Central memory CD8-positive, alpha-beta T cell (primary cell): ENCODE measurements around the gene MANSC1.

Experiments used
- ATAC-seq: fragments of 150-1000 bp; cut with Tn5 transposase; replicated peaks from 2 replicates; pipeline ENCODE4 v1.10.0; 2022; ENCODE audit warnings: mild to moderate bottlenecking, moderate FRiP score, moderate number of reproducible peaks; ENCODE audit not compliant: poor library complexity, severe bottlenecking; ENCODE audit errors: extremely low read depth
- DNase-seq, 2 donors: peaks; one replicate each; pipeline ENCODE4 v3.0.0; 2021; ENCODE audit warnings: low spot score in 2 of 2
- H3K27ac Mint-ChIP-seq: one replicate; pipeline ENCODE4 v1.8.0; 2022; ENCODE audit warnings: low read depth, mild to moderate bottlenecking, moderate library complexity, mixed read lengths
- H3K27me3 Mint-ChIP-seq: one replicate; pipeline ENCODE4 v1.8.0; 2022; ENCODE audit warnings: mixed read lengths
- H3K36me3 Mint-ChIP-seq: one replicate; pipeline ENCODE4 v1.8.0; 2022; ENCODE audit warnings: mild to moderate bottlenecking, moderate library complexity, mixed read lengths; ENCODE audit not compliant: insufficient read depth
- H3K4me1 Mint-ChIP-seq: one replicate; pipeline ENCODE4 v1.8.0; 2022; ENCODE audit warnings: mixed read lengths
- H3K4me3 Mint-ChIP-seq: one replicate; pipeline ENCODE4 v1.8.0; 2022; ENCODE audit warnings: mild to moderate bottlenecking, moderate library complexity, mixed read lengths
- H3K9me3 Mint-ChIP-seq: one replicate; pipeline ENCODE4 v1.8.0; 2022; ENCODE audit warnings: mixed read lengths

The MANSC1 gene

DNA sequence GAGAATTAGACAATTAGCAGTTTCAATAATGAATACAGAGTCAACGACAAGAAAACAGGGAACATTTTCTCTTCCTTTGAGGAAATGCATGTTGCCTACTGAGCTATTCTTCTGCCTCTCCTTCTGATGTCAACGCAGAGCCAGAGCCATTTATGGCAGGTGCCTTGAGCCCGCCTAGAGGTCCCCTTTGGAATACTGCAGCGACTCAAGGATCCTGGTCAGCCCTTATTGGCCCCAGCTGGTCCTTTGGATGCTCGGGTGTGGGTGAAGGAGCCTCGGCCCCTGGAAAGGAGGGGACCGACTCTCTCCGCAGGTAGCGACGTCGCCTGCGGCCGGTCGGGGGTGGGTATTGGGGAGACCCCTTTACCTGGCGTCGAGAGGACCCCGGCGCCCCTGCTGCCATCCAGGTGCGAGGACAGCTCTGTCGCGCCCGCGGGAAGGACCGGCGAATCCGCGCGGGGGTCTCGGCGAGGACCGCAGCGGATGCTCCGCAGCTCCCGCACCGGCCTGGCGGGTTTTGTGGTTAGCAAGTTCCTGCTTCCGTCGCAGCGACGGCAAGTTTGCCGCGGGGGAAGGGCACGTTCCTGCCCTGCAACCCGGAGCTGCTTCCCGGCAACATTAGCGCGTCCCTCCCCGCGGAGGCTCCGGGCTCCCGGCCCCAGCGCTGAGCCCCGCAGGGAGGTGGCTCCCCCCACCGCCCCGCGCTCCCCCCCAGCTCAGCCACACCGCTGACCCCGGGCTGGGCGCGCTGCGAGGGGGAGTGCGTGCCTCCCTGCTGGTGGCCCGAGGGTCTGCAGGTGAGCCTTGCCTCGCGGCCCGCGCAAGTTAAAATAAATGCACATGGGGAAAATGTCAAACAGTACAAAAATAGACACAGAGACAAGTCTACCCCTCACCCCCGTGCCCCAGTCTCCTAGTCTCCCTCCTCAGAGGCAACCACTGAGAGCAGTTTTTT lies at the start of gene MANSC1:
Gene MANSC1 (minus strand): TSS at position 532 of the 955 bp plus-strand sequence. CDS start 6,928 bp downstream, outside the sequence.
- Mint-ChIP-seq H3K27ac (no peak within 1 kb of the TSS), H3K4me1 (peaks cover 13% of the 10 kb centered on the region), H3K4me3 (peak within 1 kb of the TSS; percentile 60), H3K36me3 (no peaks in the 10 kb centered on the region), H3K27me3 (no peaks in the 10 kb centered on the region), H3K9me3 (no peaks in the 10 kb centered on the region)
- DNase-seq (no peak), ATAC-seq (peak; percentile 46)

DNA sequence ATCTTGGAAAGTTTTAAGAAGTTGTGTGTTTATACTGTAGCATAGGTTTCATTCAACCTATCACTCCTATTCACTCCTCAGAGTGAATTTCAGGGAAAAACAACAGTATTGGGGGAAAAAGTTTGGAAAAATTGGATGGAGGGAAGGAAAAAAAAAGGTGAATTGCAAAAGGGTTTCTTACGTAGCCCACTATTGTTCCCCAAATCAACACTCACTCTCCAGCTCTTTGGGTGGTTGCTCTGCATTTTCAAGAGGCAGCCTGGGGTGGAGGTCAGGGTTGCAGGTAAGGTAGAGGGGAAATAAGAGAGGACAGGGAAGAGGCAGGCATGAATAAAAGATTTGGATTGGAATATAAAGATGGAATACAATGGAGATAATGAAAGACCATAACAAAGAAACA lies 49.1 kb upstream of the MANSC1 start:
- Mint-ChIP-seq H3K27me3 (no peaks in the 10 kb centered on the region), H3K4me1 (peaks cover 39% of the 10 kb centered on the region), H3K36me3 (peaks cover 8% of the 10 kb centered on the region), H3K27ac (no peak overlapping the region), H3K4me3 (no peak overlapping the region), H3K9me3 (no peaks in the 10 kb centered on the region)
- ATAC-seq (no peak), DNase-seq (no peak)

DNA sequence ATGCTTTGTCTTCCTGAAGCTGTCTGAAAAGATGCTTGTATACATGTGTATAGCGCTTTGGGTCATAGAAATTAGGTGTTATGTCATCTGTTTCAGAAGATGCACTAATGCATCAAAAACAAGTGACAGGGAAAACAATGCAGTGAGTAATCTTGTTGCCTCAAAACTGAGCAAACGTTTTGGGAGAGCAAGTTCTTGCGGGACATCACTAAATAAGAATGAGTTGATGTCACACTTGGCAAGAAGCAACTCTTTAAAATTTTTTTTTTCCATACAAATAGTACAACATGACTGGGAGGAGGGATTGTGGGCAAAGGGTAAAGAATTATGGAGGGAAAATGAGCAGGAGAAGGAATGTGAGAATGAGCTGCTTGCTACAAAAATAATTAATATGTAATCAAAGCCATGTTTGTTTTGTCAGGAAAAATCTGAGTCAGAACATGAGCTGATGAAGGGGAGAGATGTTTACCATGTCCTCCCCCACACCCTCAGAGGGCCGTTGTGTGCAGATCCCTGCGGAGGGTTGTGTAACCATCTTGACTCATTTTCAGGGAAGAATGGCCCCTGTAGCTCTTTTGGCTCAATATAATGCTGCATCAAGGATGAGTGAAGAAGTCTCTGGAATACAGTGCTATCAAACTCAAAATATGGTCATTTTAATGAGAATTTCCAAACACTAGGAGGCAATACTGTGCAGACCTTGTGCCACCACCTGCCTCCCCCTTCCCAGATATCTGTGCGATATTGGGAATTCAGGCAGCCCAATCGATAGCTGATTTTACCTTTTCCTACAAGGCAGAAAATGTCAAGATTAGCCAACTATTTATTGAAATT lies 48.2 kb upstream of the MANSC1 start:
- DNase-seq, result no peak
- Mint-ChIP-seq H3K27me3 (no peaks in the 10 kb centered on the region), H3K36me3 (peaks cover 6% of the 10 kb centered on the region), H3K27ac (no peak overlapping the region), H3K4me1 (peaks cover 33% of the 10 kb centered on the region), H3K4me3 (no peak overlapping the region), H3K9me3 (no peaks in the 10 kb centered on the region)
- no peak for ATAC-seq

DNA sequence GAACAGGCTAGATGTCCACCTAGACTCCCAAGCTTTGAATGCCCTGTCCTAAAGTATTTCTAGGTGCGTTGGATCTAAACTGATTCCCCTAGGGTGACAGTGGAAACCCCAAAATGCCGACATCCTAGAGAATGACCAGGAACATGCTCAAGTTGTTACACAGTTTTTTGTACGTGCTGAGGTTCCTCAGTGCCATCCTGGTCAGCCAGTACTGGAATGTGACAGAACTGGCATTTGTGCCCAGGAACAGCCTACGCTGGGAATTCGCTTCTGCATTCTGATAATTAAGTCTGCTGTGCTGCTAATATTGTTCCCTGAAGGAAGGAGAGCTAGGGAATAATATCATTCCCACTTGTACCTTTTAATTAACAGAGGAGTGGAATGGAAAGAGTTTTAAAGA lies 47.1 kb upstream of the MANSC1 start:
- Mint-ChIP-seq H3K9me3 (no peaks in the 10 kb centered on the region), H3K4me1 (peaks cover 33% of the 10 kb centered on the region), H3K4me3 (no peak overlapping the region), H3K27me3 (no peaks in the 10 kb centered on the region), H3K27ac (no peak overlapping the region), H3K36me3 (peaks cover 6% of the 10 kb centered on the region)
- DNase-seq, result no peak
- ATAC-seq, result no peak

DNA sequence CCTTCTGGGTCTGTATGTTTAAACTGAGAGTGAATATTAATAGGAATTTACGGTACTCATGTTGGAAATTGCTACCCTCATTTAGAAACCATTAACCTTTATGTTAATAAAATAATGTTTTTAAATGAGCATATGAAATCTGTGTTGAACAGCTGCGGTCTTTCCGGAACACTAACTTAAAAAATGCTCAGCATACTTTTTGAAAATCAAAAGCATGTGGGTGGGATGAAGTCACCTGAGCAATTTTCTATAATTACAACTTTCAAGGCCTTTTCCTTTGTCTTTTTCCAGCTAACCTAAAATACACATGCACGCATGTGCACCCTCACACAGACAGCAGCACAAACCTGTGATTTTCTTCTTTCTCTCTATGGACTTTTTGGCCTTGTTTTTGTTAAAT lies 46.7 kb upstream of the MANSC1 start:
- DNase-seq, result no peak
- Mint-ChIP-seq H3K9me3 (no peaks in the 10 kb centered on the region), H3K36me3 (peaks cover 4% of the 10 kb centered on the region), H3K4me1 (peaks cover 33% of the 10 kb centered on the region), H3K4me3 (no peak overlapping the region), H3K27me3 (no peaks in the 10 kb centered on the region), H3K27ac (no peak overlapping the region)
- ATAC-seq, result no peak

DNA sequence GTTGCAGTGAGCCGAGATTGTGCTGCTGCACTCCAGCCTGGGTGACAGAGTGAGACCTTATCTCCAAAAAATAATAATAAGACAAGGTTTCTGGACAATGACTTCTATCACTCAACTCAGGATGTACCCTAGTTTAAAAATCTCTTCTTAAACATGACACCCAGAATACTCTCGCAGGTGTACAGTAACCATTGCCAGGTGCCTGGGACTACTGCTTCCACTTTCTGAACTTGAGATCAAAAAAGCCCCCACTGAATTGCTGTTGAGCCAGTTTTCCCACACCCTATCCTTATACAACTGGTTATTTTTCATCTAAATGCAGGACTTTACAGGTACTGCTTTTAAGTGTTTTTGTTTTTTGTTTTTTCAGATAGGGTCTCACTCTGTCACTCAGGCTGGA lies 43.1 kb upstream of the MANSC1 start:
- Mint-ChIP-seq H3K9me3 (no peaks in the 10 kb centered on the region), H3K4me3 (no peak overlapping the region), H3K27me3 (no peaks in the 10 kb centered on the region), H3K27ac (no peak overlapping the region), H3K4me1 (peaks cover 21% of the 10 kb centered on the region), H3K36me3 (peaks cover 9% of the 10 kb centered on the region)
- DNase-seq (no peak), ATAC-seq (no peak)

DNA sequence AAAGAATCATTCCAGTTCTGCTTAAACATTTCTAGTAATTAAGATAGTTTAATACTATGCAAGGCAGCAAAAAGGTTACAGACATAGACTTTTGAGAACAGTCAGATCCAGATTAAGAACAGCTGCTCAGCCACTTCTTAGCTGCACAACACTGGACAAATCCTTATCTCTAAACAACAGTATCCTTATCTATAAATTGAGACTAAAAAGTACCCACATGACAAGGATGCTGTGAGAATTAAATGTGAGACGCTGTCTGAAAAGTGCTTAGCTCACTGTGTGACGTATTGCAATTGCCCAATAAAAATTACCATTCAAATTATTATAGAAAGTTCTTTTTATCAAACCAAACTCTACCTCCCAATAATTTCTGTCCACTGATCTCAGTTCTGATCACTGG lies 42.4 kb upstream of the MANSC1 start:
- H3K4me1 Mint-ChIP-seq, result peaks cover 23% of the 10 kb centered on the region
- DNase-seq (no peak), ATAC-seq (no peak)
- H3K27ac Mint-ChIP-seq, result peak overlapping the region; percentile 35
- H3K36me3 Mint-ChIP-seq, result peaks cover 6% of the 10 kb centered on the region
- H3K4me3 Mint-ChIP-seq, result no peak overlapping the region
- H3K9me3 Mint-ChIP-seq, result no peaks in the 10 kb centered on the region
- no peaks in the 10 kb centered on the region for H3K27me3 Mint-ChIP-seq

DNA sequence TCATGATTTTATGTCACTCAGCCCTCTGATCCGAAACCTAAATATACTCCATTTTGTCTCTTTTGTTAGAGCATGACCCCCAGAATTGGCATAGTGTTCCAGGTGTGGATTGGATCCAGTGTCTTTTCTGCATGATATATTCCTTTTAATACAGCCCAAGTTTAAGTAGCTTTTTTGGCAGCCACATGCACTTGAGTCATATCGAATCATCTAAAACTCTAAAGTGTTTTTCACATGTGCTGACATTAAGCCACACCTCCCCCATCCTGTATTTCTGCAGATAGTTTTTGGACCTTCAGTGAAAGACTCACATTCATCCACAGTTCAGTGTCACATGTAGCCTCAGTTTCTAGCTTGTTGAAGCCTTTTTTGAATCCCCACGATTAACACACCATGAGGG lies 37.5 kb upstream of the MANSC1 start:
- Mint-ChIP-seq H3K27me3 (no peaks in the 10 kb centered on the region), H3K4me3 (peak overlapping the region; percentile 42), H3K27ac (peak overlapping the region; percentile 95), H3K9me3 (no peaks in the 10 kb centered on the region), H3K4me1 (peaks cover 49% of the 10 kb centered on the region), H3K36me3 (peaks cover 22% of the 10 kb centered on the region)
- ATAC-seq, result no peak
- DNase-seq, result no peak

DNA sequence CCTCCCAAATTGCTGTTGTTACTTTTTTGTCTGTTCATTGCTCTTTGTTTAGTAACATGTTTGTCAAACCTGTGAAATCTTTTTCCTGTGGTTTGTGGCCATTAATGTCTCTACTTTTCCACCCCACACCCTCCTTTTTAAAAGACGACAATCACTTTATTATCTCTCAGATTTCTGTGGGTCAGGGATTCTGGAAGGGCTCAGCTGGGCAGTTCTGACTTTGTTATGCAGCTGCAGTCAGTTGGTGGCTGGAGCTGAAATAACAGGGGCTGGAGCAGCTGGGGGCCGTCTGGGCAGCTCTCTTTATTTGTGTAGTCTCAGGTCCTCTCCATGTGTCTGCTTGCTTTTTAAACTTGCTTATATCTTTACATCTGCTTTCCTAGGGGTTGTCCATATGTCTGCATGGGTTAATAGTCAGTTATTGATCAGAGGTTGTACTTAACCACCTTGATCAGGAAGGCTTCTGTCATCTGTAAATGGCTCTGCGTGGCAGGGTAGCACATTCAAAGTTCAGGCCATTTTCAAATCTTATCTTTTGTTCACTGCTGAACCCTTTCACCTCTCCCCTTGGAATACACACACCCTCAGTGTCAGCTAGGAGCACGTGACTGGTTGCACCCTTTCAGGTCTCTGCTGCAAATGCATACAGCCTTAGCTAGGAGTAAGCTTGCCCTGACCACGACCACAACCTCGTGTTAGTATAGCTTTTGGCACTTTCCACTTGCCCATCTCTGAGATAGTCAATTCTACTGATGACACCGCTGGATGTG lies 34.7 kb upstream of the MANSC1 start:
- ATAC-seq (peak; percentile 58), DNase-seq (peak in 1 of 2 donors; percentile 49)
- no peaks in the 10 kb centered on the region for H3K9me3 Mint-ChIP-seq
- H3K27ac Mint-ChIP-seq, result peak overlapping the region; percentile 95
- H3K4me3 Mint-ChIP-seq, result peak overlapping the region; percentile 72
- H3K36me3 Mint-ChIP-seq, result peaks cover 24% of the 10 kb centered on the region
- peaks cover 70% of the 10 kb centered on the region for H3K4me1 Mint-ChIP-seq
- H3K27me3 Mint-ChIP-seq, result no peaks in the 10 kb centered on the region

DNA sequence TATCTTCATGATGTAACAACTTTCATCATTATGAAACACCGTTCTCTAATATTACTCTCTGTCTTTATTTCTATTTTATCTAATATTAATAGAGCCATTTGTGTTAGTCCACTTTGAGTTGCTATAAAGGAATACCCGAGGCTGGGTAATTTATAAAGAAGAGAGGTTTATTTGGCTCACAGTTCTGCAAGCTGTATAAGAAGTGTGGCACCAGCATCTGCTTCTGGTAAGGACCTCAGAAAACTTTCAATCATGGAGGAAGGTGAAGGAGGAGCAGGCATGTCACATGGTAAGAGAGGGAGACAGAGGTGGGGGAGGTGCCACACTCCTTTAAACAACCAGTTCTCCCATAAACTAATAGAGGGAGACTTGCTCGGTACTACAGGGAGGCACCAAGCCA lies 31.9 kb upstream of the MANSC1 start:
- no peak overlapping the region for H3K4me3 Mint-ChIP-seq
- DNase-seq (no peak), ATAC-seq (no peak)
- H3K4me1 Mint-ChIP-seq, result peaks cover 74% of the 10 kb centered on the region
- peaks cover 29% of the 10 kb centered on the region for H3K36me3 Mint-ChIP-seq
- no peaks in the 10 kb centered on the region for H3K27me3 Mint-ChIP-seq
- no peaks in the 10 kb centered on the region for H3K9me3 Mint-ChIP-seq
- H3K27ac Mint-ChIP-seq, result peak overlapping the region; percentile 95

DNA sequence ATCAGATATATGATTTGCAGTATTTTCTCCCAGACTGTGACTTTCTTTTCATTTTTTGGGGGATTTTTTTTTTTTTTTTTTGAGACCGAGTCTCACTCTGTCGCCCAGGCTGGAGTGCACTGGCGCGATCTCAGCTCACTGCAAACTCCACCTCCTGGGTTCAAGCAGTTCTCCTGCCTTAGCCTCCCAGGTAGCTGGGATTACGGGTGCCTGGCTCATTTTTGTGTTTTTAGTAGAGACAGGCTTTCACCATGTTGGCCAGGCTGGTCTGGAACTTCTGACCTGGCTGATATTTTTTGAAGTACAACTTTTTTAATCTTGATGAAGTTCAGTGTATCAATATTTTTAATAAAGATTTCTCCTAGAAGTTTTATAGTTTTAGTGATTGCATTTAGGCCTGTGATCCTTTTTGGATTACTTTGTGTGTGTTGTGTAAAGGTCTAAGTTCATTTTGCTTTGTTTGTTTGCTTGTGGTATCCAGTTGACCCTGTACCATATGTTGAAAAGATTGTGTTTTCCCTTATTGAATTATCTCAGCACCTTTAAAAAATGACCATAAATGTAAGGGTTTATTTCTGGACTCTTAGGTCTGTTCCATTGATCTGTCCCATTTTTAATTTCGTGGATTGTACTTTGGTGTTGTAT lies 31.0 kb upstream of the MANSC1 start:
- Mint-ChIP-seq H3K36me3 (peaks cover 24% of the 10 kb centered on the region), H3K27ac (peak overlapping the region; percentile 95), H3K27me3 (no peaks in the 10 kb centered on the region), H3K4me1 (peaks cover 79% of the 10 kb centered on the region), H3K9me3 (no peaks in the 10 kb centered on the region), H3K4me3 (no peak overlapping the region)
- ATAC-seq, result no peak
- no peak for DNase-seq
